Forelimb muscle (tissue), 1 donor: Measurements from ENCODE around the gene EPB41L4B. TPM values are rescaled to one million over a fixed set of nuclear protein-coding genes. Genes with fewer than 3 reads are reported as not detected.

Source experiments
- DNase-seq: peaks from one replicate; pipeline ENCODE4 v3.0.0-alpha.2; 2013; ENCODE audit warnings: low read depth
- polyA plus RNA-seq: library from polyadenylated mRNA; unstranded; fragments of 120-200 nt; gene quantifications from one replicate; pipeline ENCODE4 v1.2.1, GENCODE V29; 2013; ENCODE audit not compliant: insufficient read length

Gene EPB41L4B
- polyA plus RNA-seq, 1 donor: 10.7 TPM

GRCh38 chr9:109320331-109320741, 523 bp downstream of the EPB41L4B start:
- DNase-seq: no peak

DNA sequence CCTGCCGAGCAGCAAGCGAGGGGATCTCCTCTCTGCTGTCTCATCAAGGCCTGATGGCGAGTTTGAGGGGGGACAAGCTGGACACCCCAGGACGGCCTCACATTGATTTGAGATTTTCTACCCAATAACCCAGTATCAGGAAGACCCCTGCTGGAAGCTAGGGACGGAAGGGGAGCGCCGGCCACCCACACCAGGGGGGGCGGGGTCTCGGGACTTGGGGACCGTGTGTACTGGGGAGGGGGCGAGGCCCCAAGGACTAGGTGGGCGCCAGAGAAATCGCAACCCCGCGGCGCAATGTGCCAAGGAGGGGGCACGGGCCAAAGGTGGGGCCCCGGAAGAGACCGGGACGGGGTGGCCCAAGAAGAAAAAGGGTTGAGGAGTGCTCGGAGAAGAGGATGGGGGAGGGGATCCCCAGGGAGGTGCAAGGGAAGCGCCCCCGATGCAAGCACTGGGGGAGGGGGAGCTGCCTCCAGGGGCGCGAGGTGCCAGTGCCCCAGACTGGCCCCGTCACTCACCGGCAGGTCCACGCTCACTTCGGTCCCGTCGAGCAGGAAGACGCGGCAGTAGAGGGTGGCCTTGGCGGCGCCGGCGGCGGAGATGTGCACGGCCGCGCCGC, 1.1 kb downstream of the EPB41L4B start:
- no peak for DNase-seq

DNA sequence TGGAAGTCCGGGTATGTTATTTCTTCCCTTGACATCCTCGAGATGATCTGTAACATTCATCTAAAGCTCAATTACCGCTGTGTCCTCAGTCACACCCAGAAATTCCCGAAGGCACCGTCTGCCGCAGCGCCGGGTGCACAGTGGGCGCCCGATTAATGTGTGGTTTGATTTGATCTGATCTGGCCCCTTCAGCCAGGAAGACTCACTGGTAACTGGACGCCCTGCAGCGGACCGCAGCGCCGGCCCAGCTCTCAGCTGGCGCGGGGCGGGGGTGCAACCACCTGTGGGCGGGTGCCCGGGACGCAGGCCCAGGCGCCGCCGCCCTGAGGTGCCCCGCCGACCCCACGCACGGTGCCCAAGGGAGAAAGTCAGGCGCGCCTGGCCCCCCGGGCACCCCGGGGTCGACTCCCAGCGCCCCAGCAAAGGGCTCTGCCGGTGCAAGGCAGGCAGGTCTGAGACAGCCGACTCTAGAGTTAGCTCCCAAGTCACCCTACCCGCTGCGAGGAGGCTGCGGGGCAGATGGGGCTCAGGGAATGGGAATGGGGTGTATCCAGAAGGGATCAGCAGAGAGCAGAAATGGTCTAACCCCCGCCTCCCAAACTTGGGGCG, 1.7 kb downstream of the EPB41L4B start:
- no peak for DNase-seq

DNA sequence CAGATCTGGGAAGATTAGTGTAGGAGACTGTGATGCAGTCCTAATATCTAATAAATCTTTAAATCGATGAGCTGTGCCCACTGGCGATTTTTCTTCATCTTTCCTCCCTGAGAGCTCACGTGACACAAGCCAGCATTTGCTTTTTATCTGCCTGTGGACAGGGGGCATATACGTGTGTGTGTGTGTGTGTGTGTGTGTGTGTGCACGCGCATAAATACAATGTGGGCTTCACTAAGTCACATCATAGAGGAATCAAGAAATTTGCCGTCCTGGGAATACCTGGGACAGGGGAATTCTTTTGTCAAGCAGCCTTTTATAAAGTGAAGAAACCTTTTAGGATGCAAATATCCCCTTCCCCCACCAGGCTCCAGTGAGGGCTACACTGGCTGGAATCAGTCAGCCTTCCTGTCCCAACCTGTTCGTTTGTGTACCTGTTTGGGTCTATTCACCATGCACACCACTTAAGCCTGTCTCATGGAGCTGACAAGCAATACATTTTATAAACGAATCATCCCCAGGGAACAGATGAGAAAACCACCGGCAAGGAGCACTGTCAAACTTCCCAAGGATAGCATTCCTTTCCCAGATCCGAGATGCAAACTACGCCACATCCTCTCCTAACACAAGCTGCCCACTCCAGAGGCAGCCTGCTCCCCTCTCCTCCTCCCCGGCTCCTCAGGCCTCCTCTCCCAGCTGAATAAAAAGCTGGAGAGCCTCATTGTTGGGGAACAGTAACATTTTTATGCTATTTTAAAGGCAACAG, 2.7 kb downstream of the EPB41L4B start:
- no peak for DNase-seq

- no peak for DNase-seq
Measured at GRCh38 chr9:109317311-109317978, 3.4 kb downstream of the EPB41L4B start.

DNA sequence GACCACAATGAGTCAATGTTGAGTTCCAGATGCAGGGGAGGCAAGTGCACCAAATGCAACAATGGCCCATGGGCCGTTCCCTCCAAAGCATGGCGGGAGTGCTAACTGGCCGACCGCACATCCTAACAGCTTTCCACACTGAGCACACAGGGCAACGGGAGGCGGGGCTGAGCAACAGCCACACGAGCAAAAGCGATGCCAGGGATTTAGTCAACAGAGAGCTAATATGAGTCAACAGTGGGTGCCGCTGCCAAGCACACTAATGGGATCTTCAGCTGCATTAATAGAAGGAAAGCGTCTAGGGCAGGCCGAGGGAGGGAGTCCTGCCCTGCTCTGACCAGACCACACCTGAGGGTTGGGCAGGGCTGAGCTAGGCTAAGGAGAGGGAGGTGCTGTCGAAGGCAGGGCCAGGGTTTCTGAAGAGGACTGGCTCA, 4.6 kb downstream of the EPB41L4B start:
- no peak for DNase-seq

- no peak for DNase-seq
Measured at GRCh38 chr9:109315480-109316206, 5.2 kb downstream of the EPB41L4B start.

GRCh38 chr9:109314011-109314531, 6.8 kb downstream of the EPB41L4B start:
- no peak for DNase-seq

- no peak for DNase-seq
Measured at GRCh38 chr9:109313351-109313750, 7.5 kb downstream of the EPB41L4B start.

- no peak for DNase-seq
Measured at GRCh38 chr9:109312783-109313182, 8.1 kb downstream of the EPB41L4B start.

- no peak for DNase-seq
Measured at GRCh38 chr9:109311731-109312130, 9.1 kb downstream of the EPB41L4B start.

- no peak for DNase-seq
Measured at GRCh38 chr9:109311286-109311685, 9.6 kb downstream of the EPB41L4B start.

- no peak for DNase-seq
Measured at GRCh38 chr9:109310486-109310901, 10.4 kb downstream of the EPB41L4B start.

- DNase-seq: no peak
Measured at GRCh38 chr9:109309282-109309681, 11.6 kb downstream of the EPB41L4B start.

- no peak for DNase-seq
Measured at GRCh38 chr9:109307380-109308240, 13.2 kb downstream of the EPB41L4B start.

DNA sequence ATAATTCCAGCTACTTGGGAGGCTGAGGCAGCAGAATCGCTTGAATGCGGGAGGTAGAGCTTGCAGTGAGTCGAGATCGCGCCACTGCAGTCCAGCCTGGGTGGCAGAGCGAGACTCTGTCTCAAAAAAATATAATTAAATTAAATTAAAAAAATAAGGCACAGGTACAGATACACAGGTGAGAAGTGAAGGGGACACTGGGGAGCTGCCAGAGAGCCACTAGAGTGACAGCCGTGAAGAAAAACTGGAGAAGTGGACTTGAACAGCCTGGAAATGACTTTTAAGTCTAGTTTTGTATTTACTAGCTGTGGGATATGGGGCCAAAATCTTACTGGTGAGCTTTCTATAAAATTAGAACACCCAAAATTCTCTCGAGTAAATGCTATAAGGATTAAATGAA, 15.1 kb downstream of the EPB41L4B start:
- DNase-seq: no peak

DNA sequence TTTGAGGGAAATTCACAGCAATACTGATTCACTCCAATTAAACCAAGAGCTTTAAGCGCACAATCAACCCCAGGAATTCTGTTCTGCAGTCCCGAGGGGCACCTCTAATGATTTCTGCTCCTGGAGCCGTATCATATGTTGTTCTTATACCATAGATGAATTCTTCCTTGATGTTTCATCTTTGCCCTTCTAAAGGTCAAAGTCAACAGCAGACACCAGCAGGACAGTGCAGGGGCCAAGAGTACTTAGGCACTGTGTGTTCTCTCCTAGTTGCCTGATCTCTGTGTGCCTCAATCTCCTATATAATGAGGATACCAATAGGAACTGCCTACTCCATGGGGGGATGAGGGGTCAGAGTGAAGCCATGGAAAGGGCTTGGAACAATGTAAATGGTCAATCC, 16.5 kb downstream of the EPB41L4B start:
- no peak for DNase-seq

DNA sequence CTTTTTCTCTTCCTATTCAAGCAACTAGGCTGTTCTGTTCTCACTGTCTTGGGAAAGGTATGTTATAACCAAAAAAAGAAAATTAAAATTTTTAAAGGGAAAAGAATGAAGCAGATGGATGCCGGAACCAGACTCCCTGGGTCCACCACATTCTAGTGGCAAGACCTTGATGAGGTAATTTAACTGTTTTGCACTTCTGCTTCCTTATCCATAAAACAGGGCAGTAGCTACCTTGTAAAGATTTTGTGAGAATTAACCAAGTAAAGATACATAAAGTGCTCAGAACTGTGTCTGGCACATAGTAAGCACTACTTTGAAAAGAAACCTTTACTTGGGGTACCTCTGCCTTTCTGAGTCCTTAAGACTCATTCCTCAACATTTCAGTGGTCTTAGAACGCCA, 17.0 kb downstream of the EPB41L4B start:
- no peak for DNase-seq

- DNase-seq: no peak
Measured at GRCh38 chr9:109302606-109303005, 18.3 kb downstream of the EPB41L4B start.

GRCh38 chr9:109301012-109301411, 19.8 kb downstream of the EPB41L4B start:
- DNase-seq: no peak
